ENCODE data around the gene F9.

GRCh38 chrX:139495324-139495723, 35.2 kb upstream of the F9 start:
- TF ChIP-seq EZH2 (IDR thresholded peaks at IDR 0.05; ENCODE audit: low read length, unreplicated experiment) (no peak), CTCF (conservative IDR thresholded peaks at IDR 0.05; ENCODE audit: low read depth, low read length) (no peak)

Measured in PC-3 (cell line).